PFSK-1 (cell line): Measurements from ENCODE around the gene EVI5.

ENCODE experiments used
- FOXP2 ChIP-seq: optimal IDR thresholded peaks from 2 replicates; pipeline ENCODE3; 2011; ENCODE audit warnings: borderline replicate concordance, control low read depth, inconsistent platforms; ENCODE audit not compliant: insufficient read depth; ENCODE audit errors: extremely low read length, extremely low read depth
- POLR2AphosphoS5 ChIP-seq: IDR thresholded peaks from 2 replicates; pipeline ENCODE4 v1.6.1; 2012; ENCODE audit warnings: low read depth, mild to moderate bottlenecking, control low read depth, low read length, moderate library complexity
- REST ChIP-seq, 2 experiments: IDR thresholded peaks; 2 replicates each; pipeline versions ENCODE4 v1.6.1 to v1.8.0; 2011 to 2012; ENCODE audit warnings: low read depth in 2 of 2, low read length in 2 of 2, control low read depth in 1 of 2, inconsistent platforms in 1 of 2, mild to moderate bottlenecking in 1 of 2, moderate library complexity in 1 of 2; ENCODE audit not compliant: insufficient read depth in 1 of 2
- SIN3A ChIP-seq: IDR thresholded peaks from 2 replicates; pipeline ENCODE4 v1.6.1; 2012; ENCODE audit warnings: mild to moderate bottlenecking, low read length, moderate library complexity, borderline replicate concordance; ENCODE audit not compliant: insufficient read depth
- TAF1 ChIP-seq: IDR thresholded peaks from 2 replicates; pipeline ENCODE4 v1.6.1; 2012; ENCODE audit warnings: low read length, control low read depth, borderline replicate concordance; ENCODE audit not compliant: insufficient read depth

EVI5 gene

GRCh38 chr1:92536211-92536979 is 248.5 kb downstream of the EVI5 start:
- TF ChIP-seq POLR2AphosphoS5 (no peak), TAF1 (no peak), SIN3A (no peak)

DNA sequence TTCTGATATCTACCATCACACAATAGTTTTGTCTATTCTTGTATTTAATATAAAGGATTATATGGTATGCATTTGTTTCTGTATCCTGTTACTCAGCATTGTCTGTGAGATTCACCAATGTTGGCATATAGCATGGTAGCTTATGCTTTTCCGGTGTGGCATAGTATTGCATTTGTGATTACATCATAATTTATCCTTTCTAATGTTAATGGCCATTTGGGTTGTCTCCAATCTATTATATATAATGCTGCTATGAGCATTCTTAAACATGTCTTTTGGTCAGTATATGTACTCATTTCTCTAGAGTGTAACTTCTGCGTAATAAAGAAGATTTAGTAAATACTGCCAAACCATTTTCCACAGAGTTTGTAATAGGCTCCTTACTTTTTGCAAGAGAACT is 257.2 kb downstream of the EVI5 start:
- no peak for TF ChIP-seq POLR2AphosphoS5
- TF ChIP-seq SIN3A = no peak
- TF ChIP-seq TAF1 = no peak
- TF ChIP-seq FOXP2 = no peak
- TF ChIP-seq REST (IDR thresholded peaks at IDR 0.05; ENCODE audit: insufficient read depth in 1 of 2, low read depth in 2 of 2, low read length in 2 of 2) = no peak

- TF ChIP-seq TAF1 (no peak), POLR2AphosphoS5 (no peak), SIN3A (no peak), REST (IDR thresholded peaks at IDR 0.05; ENCODE audit: insufficient read depth in 1 of 2, low read depth in 2 of 2, low read length in 2 of 2) (no peak), FOXP2 (no peak)
Observed at GRCh38 chr1:92519043-92519442, 265.9 kb downstream of the EVI5 start.

DNA sequence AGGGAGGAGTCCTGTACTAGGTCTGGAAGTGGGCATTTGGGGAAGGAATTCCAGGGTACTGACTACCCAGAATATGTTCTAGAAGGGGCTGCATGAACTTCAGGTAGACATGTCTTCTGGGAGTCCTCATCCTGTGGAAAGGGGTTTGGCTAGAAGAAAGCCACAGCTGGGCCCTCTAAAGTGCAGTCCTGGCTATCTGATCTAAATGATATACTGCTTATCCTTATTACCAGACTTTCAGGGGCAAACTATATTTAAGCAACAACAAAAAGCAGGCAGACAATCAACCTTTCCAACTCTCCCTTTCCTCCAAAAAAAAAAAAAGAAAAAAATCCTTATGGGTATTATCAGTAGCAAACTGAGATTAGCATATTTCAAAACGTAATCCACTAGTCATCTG is 268.3 kb downstream of the EVI5 start:
- TF ChIP-seq FOXP2 (no peak), SIN3A (no peak), TAF1 (no peak), REST (IDR thresholded peaks at IDR 0.05; ENCODE audit: insufficient read depth in 1 of 2, low read depth in 2 of 2, low read length in 2 of 2) (no peak), POLR2AphosphoS5 (no peak)

DNA sequence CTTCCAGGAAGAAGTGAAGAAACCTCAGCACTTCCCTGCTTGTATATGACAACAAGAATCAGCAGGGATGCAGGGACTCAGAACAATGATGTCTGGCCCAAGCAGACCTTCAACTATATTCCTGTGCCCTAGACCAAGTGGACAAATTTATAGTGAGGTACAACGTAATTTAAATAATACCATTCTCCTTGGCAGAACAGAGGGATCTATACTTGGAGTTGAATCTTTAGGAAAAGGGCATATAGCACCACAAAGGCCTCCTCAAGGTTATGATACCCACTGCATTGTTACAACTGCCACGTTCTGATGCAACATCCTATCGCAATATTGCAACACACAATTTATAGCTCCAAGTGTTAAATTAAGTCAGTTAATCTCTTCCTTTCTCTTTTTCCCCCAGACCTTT is 269.1 kb downstream of the EVI5 start:
- no peak for TF ChIP-seq TAF1
- no peak for TF ChIP-seq REST (IDR thresholded peaks at IDR 0.05; ENCODE audit: insufficient read depth in 1 of 2, low read depth in 2 of 2, low read length in 2 of 2)
- TF ChIP-seq POLR2AphosphoS5 = no peak
- no peak for TF ChIP-seq FOXP2
- no peak for TF ChIP-seq SIN3A
